ENCODE results near the gene BAG5. TPM values are rescaled to one million over a fixed set of nuclear protein-coding genes. Genes with fewer than 3 reads are reported as not detected.
A peak's percentile ranks its signal among the peaks of the same experiment; 100 is the strongest.

The BAG5 gene
- total RNA-seq, 1 experiment from 2014 or later, result 36.5 TPM

- Mint-ChIP-seq H3K4me1 (ENCODE audit: low read depth, unreplicated experiment) (peaks cover 11% of the 10 kb centered on the region), H3K9me3 (ENCODE audit: low read depth, unreplicated experiment) (no peaks in the 10 kb centered on the region), H3K4me3 (ENCODE audit: low read depth, unreplicated experiment) (no peak overlapping the region), H3K27ac (ENCODE audit: unreplicated experiment) (no peak overlapping the region), H3K36me3 (ENCODE audit: insufficient read depth, unreplicated experiment) (peaks cover 42% of the 10 kb centered on the region), H3K27me3 (ENCODE audit: unreplicated experiment) (no peaks in the 10 kb centered on the region)
- no peak for DNase-seq
- TF ChIP-seq CTCF (IDR thresholded peaks at IDR 0.05; ENCODE audit: unreplicated experiment), result no peak
- intact Hi-C loops (cut with micrococcal nuclease; ENCODE audit: unreplicated experiment), result no loop called here
- BruUV-seq (replicated peaks), result no TSS peak
- CTCF ChIA-PET, result interaction anchor here (0.5 to 0.7 kb wide), 2 partner anchors 17 to 21 kb away, joined by 3 read pairs; no protein-coding TSS in a partner anchor
Measured at GRCh38 chr14:103532216-103533136, 30.0 kb downstream of the BAG5 start.

- no peaks in the 10 kb centered on the region for H3K27me3 Mint-ChIP-seq (ENCODE audit: unreplicated experiment)
- no TSS peak for BruUV-seq (replicated peaks)
- CTCF ChIA-PET, result interaction anchor here (0.7 kb wide), 1 partner anchor 21 kb away, joined by 3 read pairs; no protein-coding TSS in a partner anchor
Measured at GRCh38 chr14:103531421-103532215, 30.8 kb downstream of the BAG5 start.

GRCh38 chr14:103530831-103531230 lies 31.6 kb downstream of the BAG5 start:
- Mint-ChIP-seq H3K4me3 (ENCODE audit: low read depth, unreplicated experiment) (no peak overlapping the region), H3K27me3 (ENCODE audit: unreplicated experiment) (no peaks in the 10 kb centered on the region), H3K36me3 (ENCODE audit: insufficient read depth, unreplicated experiment) (peaks cover 48% of the 10 kb centered on the region), H3K27ac (ENCODE audit: unreplicated experiment) (no peak overlapping the region), H3K4me1 (ENCODE audit: low read depth, unreplicated experiment) (peaks cover 19% of the 10 kb centered on the region), H3K9me3 (ENCODE audit: low read depth, unreplicated experiment) (no peaks in the 10 kb centered on the region)
- no peak for DNase-seq
- no peak for TF ChIP-seq CTCF (IDR thresholded peaks at IDR 0.05; ENCODE audit: unreplicated experiment)
- BruUV-seq (replicated peaks), result no TSS peak
- intact Hi-C loops (cut with micrococcal nuclease; ENCODE audit: unreplicated experiment), result no loop called here
- CTCF ChIA-PET, result no interaction called here

More at GRCh38 chr14:103531421-103532215, 30.8 kb downstream of the BAG5 start:
- no peak overlapping the region for H3K27ac Mint-ChIP-seq (ENCODE audit: unreplicated experiment)
- intact Hi-C loops (cut with micrococcal nuclease; ENCODE audit: unreplicated experiment), result no loop called here
- peaks cover 16% of the 10 kb centered on the region for H3K4me1 Mint-ChIP-seq (ENCODE audit: low read depth, unreplicated experiment)
- H3K4me3 Mint-ChIP-seq (ENCODE audit: low read depth, unreplicated experiment), result no peak overlapping the region
- H3K9me3 Mint-ChIP-seq (ENCODE audit: low read depth, unreplicated experiment), result no peaks in the 10 kb centered on the region
- DNase-seq, result no peak
- no peak for TF ChIP-seq CTCF (IDR thresholded peaks at IDR 0.05; ENCODE audit: unreplicated experiment)
- H3K36me3 Mint-ChIP-seq (ENCODE audit: insufficient read depth, unreplicated experiment), result peaks cover 48% of the 10 kb centered on the region

GRCh38 chr14:103530390-103530789 lies 32.1 kb downstream of the BAG5 start:
- H3K4me3 Mint-ChIP-seq (ENCODE audit: low read depth, unreplicated experiment), result peak overlapping the region; percentile 74
- intact Hi-C loops (cut with micrococcal nuclease; ENCODE audit: unreplicated experiment), result no loop called here
- H3K36me3 Mint-ChIP-seq (ENCODE audit: insufficient read depth, unreplicated experiment), result peaks cover 48% of the 10 kb centered on the region
- peaks cover 23% of the 10 kb centered on the region for H3K4me1 Mint-ChIP-seq (ENCODE audit: low read depth, unreplicated experiment)
- BruUV-seq (replicated peaks), result no TSS peak
- H3K27me3 Mint-ChIP-seq (ENCODE audit: unreplicated experiment), result no peaks in the 10 kb centered on the region
- H3K27ac Mint-ChIP-seq (ENCODE audit: unreplicated experiment), result no peak overlapping the region
- no peak for TF ChIP-seq CTCF (IDR thresholded peaks at IDR 0.05; ENCODE audit: unreplicated experiment)
- no peaks in the 10 kb centered on the region for H3K9me3 Mint-ChIP-seq (ENCODE audit: low read depth, unreplicated experiment)
- DNase-seq, result no peak
- CTCF ChIA-PET, result no interaction called here

Measured in Calu3 (cell line).